ENCODE data around the gene CLCA2.

GRCh38 chr1:86453664-86454063 is 29.7 kb downstream of the CLCA2 start:
- TF ChIP-seq, protein P1, sequence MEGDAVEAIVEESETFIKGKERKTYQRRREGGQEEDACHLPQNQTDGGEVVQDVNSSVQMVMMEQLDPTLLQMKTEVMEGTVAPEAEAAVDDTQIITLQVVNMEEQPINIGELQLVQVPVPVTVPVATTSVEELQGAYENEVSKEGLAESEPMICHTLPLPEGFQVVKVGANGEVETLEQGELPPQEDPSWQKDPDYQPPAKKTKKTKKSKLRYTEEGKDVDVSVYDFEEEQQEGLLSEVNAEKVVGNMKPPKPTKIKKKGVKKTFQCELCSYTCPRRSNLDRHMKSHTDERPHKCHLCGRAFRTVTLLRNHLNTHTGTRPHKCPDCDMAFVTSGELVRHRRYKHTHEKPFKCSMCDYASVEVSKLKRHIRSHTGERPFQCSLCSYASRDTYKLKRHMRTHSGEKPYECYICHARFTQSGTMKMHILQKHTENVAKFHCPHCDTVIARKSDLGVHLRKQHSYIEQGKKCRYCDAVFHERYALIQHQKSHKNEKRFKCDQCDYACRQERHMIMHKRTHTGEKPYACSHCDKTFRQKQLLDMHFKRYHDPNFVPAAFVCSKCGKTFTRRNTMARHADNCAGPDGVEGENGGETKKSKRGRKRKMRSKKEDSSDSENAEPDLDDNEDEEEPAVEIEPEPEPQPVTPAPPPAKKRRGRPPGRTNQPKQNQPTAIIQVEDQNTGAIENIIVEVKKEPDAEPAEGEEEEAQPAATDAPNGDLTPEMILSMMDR (IDR thresholded peaks at IDR 0.05; ENCODE audit: poor library complexity, severe bottlenecking), result no peak
- no peak for TF ChIP-seq TAF1 (IDR thresholded peaks at IDR 0.05; ENCODE audit: low read depth)
- TF ChIP-seq, protein P2, sequence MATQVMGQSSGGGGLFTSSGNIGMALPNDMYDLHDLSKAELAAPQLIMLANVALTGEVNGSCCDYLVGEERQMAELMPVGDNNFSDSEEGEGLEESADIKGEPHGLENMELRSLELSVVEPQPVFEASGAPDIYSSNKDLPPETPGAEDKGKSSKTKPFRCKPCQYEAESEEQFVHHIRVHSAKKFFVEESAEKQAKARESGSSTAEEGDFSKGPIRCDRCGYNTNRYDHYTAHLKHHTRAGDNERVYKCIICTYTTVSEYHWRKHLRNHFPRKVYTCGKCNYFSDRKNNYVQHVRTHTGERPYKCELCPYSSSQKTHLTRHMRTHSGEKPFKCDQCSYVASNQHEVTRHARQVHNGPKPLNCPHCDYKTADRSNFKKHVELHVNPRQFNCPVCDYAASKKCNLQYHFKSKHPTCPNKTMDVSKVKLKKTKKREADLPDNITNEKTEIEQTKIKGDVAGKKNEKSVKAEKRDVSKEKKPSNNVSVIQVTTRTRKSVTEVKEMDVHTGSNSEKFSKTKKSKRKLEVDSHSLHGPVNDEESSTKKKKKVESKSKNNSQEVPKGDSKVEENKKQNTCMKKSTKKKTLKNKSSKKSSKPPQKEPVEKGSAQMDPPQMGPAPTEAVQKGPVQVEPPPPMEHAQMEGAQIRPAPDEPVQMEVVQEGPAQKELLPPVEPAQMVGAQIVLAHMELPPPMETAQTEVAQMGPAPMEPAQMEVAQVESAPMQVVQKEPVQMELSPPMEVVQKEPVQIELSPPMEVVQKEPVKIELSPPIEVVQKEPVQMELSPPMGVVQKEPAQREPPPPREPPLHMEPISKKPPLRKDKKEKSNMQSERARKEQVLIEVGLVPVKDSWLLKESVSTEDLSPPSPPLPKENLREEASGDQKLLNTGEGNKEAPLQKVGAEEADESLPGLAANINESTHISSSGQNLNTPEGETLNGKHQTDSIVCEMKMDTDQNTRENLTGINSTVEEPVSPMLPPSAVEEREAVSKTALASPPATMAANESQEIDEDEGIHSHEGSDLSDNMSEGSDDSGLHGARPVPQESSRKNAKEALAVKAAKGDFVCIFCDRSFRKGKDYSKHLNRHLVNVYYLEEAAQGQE (IDR thresholded peaks at IDR 0.05; ENCODE audit: borderline replicate concordance), result no peak

Measured in neural cell (in vitro differentiated cells).